Measurements from ENCODE around the gene SORCS2.

SORCS2 gene

GRCh38 chr4:7384003-7384928 lies 191.9 kb downstream of the SORCS2 start:
- DNase-seq = no peak

- DNase-seq = no peak
Observed at GRCh38 chr4:7384929-7385890, 192.9 kb downstream of the SORCS2 start.

- no peak for DNase-seq
Observed at GRCh38 chr4:7387925-7388324, 195.6 kb downstream of the SORCS2 start.

- no peak for DNase-seq
Observed at GRCh38 chr4:7388627-7389026, 196.3 kb downstream of the SORCS2 start.

GRCh38 chr4:7389101-7389701 lies 196.9 kb downstream of the SORCS2 start:
- DNase-seq = no peak

- no peak for DNase-seq
Observed at GRCh38 chr4:7389719-7390118, 197.4 kb downstream of the SORCS2 start.

- DNase-seq = no peak
Observed at GRCh38 chr4:7390336-7390735, 198.0 kb downstream of the SORCS2 start.

- DNase-seq = no peak
Observed at GRCh38 chr4:7390906-7391636, 198.7 kb downstream of the SORCS2 start.

- no peak for DNase-seq
Observed at GRCh38 chr4:7391637-7392437, 199.5 kb downstream of the SORCS2 start.

GRCh38 chr4:7392438-7393421 lies 200.4 kb downstream of the SORCS2 start:
- DNase-seq = no peak

- no peak for DNase-seq
Observed at GRCh38 chr4:7393601-7394575, 201.6 kb downstream of the SORCS2 start.

- DNase-seq = no peak
Observed at GRCh38 chr4:7394681-7395451, 202.5 kb downstream of the SORCS2 start.

- no peak for DNase-seq
Observed at GRCh38 chr4:7395645-7396044, 203.3 kb downstream of the SORCS2 start.

- no peak for DNase-seq
Observed at GRCh38 chr4:7396186-7396910, 204.0 kb downstream of the SORCS2 start.

- no peak for DNase-seq
Observed at GRCh38 chr4:7397206-7398103, 205.1 kb downstream of the SORCS2 start.

- no peak for DNase-seq
Observed at GRCh38 chr4:7398104-7398423, 205.7 kb downstream of the SORCS2 start.

All from stimulated activated CD4-positive, alpha-beta T cell treated with anti-CD3 and anti-CD28 coated beads, Interleukin-4, amount 100 ng/mL, for 1 hour (primary cell).